ENCODE results near the gene STAB2. TPM values are rescaled to one million over a fixed set of nuclear protein-coding genes. Genes with fewer than 3 reads are reported as not detected.

Gene STAB2
- total and polyA plus RNA-seq, 2 of the 4 experiments (the other 2 are of a cell fraction), result not detected

DNA sequence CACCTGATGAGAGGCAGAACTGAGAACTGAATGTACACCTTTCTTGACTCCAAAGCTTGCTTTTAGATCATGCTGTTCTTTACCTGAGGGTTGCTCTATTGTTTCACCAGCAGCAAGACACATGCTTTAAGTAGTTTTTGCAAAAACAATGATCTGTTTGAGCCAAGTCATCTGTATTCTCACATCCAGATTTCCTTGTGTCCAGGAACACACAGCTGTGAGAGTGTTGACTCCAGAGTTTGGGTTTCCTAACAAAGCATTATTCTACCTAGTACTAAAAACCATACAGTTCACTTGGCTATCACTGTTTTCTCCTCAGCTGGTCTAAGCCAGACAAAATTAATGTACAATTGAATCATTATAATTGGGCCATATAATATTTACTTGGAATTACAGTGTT, 120.4 kb downstream of the STAB2 start:
- TF ChIP-seq RAD21 (IDR thresholded peaks at IDR 0.05; ENCODE audit: low read length), result no peak
- TF ChIP-seq RFX5 (IDR thresholded peaks at IDR 0.05; ENCODE audit: low read depth, low read length), result no peak
- TF ChIP-seq MXI1 (IDR thresholded peaks at IDR 0.05; ENCODE audit: borderline replicate concordance, low read depth, low read length), result no peak
- no peak for TF ChIP-seq CEBPB (IDR thresholded peaks at IDR 0.05; ENCODE audit: low read depth, low read length)
- TF ChIP-seq MAFK (IDR thresholded peaks at IDR 0.05; ENCODE audit: low read depth, low read length), result no peak
- TF ChIP-seq SMC3 (IDR thresholded peaks at IDR 0.05; ENCODE audit: low read depth, low read length), result no peak
- no peak for TF ChIP-seq FOS (IDR thresholded peaks at IDR 0.05; ENCODE audit: low read depth, low read length)
- BruUV-seq (replicated peaks), result no TSS peak
- Histone ChIP-seq H3K9me1 (ENCODE audit: insufficient read depth, low read length) (no peaks in the 10 kb centered on the region), H3K27ac (ENCODE audit: insufficient read depth, low read length) (no peak overlapping the region), H2BK15ac (ENCODE audit: low read depth, low read length) (no peak overlapping the region), H3K9ac (ENCODE audit: low read depth, low read length) (no peak overlapping the region), H3K14ac (replicated peaks; ENCODE audit: low read depth, low read length) (no peak overlapping the region), H3K4me3 (ENCODE audit: insufficient read depth, low read depth, low read length) (no peak overlapping the region), H3K18ac (ENCODE audit: low read depth, low read length) (no peak overlapping the region), H2BK120ac (ENCODE audit: low read depth, low read length) (no peak overlapping the region), H3K36me3 (ENCODE audit: control insufficient read depth, insufficient read depth, low read length) (no peaks in the 10 kb centered on the region), H3K56ac (ENCODE audit: extremely low read depth, insufficient read depth, low read length) (no peak overlapping the region), H4K8ac (ENCODE audit: low read depth in 2 of 2, low read length in 2 of 2) (no peak overlapping the region), H2AFZ (replicated peaks; ENCODE audit: low read length, poor library complexity) (no peak overlapping the region), H4K5ac (ENCODE audit: low read depth, low read length) (no peak overlapping the region), H3K9me3 (ENCODE audit: control insufficient read depth, insufficient read depth, low read length) (no peaks in the 10 kb centered on the region), H2BK20ac (ENCODE audit: low read depth, low read length) (no peak overlapping the region), H3K27me3 (ENCODE audit: control insufficient read depth, insufficient read depth, low read length) (peaks cover 10% of the 10 kb centered on the region), H4K20me1 (ENCODE audit: insufficient read depth, low read length) (no peaks in the 10 kb centered on the region), H3K23ac (ENCODE audit: low read depth, low read length) (no peak overlapping the region), H2AK5ac (ENCODE audit: low read depth, low read length) (no peak overlapping the region), H4K91ac (ENCODE audit: insufficient read depth, low read depth, low read length) (no peak overlapping the region), H3K79me1 (ENCODE audit: low read depth in 1 of 2, low read length in 2 of 2) (no peaks in the 10 kb centered on the region), H3K4me2 (ENCODE audit: low read depth, low read length) (no peak overlapping the region), H3K4ac (ENCODE audit: low read depth, low read length) (no peak overlapping the region), H3K4me1 (ENCODE audit: control insufficient read depth, insufficient read depth, low read length) (no peaks in the 10 kb centered on the region), H2AK9ac (replicated peaks; ENCODE audit: low read depth, low read length, poor library complexity) (no peak overlapping the region), H2BK5ac (ENCODE audit: low read depth, low read length, poor library complexity, severe bottlenecking) (no peak overlapping the region)
- in situ Hi-C loops (cut with MboI; ENCODE audit: low sequenced_read_pairs) (no loop called here), dilution Hi-C loops (cut with HindIII; ENCODE audit: low sequenced_read_pairs, unreplicated experiment) (no loop called here), intact Hi-C loops (cut with micrococcal nuclease) (no loop called here)
- DNase-seq (no peak), ATAC-seq (ENCODE audit: low read depth) (no peak)
- ChIA-PET CTCF (no interaction called here), POLR2A (ENCODE audit: unreplicated experiment) (no interaction called here)
